GM10266 (cell line): ENCODE results near the gene PAPPA.

Source experiments
- DNase-seq: peaks from one replicate; pipeline ENCODE4 v3.0.0; 2012; ENCODE audit errors: extremely low spot score
- CTCF ChIP-seq: IDR thresholded peaks from 2 replicates; pipeline ENCODE4 v1.5.1; 2012; ENCODE audit warnings: mild to moderate bottlenecking, low read depth; ENCODE audit not compliant: control insufficient read depth, insufficient read depth; ENCODE audit errors: missing control alignments

The PAPPA gene

GRCh38 chr9:116209414-116210116, 56.0 kb downstream of the PAPPA start:
- no peak for TF ChIP-seq CTCF

GRCh38 chr9:116212986-116213692, 59.5 kb downstream of the PAPPA start:
- TF ChIP-seq CTCF = no peak
- DNase-seq = no peak

More at GRCh38 chr9:116209414-116210116, 56.0 kb downstream of the PAPPA start:
- DNase-seq = no peak

- no peak for DNase-seq
- no peak for TF ChIP-seq CTCF
Measured at GRCh38 chr9:116213693-116214047, 60.1 kb downstream of the PAPPA start.

- no peak for DNase-seq
- TF ChIP-seq CTCF = no peak
Measured at GRCh38 chr9:116218399-116218798, 64.8 kb downstream of the PAPPA start.

- TF ChIP-seq CTCF = no peak
- no peak for DNase-seq
Measured at GRCh38 chr9:116219686-116220085, 66.1 kb downstream of the PAPPA start.

GRCh38 chr9:116223926-116224325, 70.3 kb downstream of the PAPPA start:
- DNase-seq = no peak
- TF ChIP-seq CTCF = no peak

GRCh38 chr9:116230051-116230632, 76.6 kb downstream of the PAPPA start:
- DNase-seq = no peak
- TF ChIP-seq CTCF = no peak
